Fibroblast of skin of left biceps (primary cell): ENCODE data around the gene UBR4.
"Not testable (repeated sequence)": the region's sequence is repeated elsewhere in the genome, so short reads cannot be mapped to it uniquely, and the experiment has no call there.

Experiments
- DNase-seq, 2 experiments: peaks; one replicate each; pipeline ENCODE4 v3.0.0-alpha.2; 2013; ENCODE audit warnings: low read depth in 2 of 2

Gene UBR4

GRCh38 chr1:19190468-19190867, 19.6 kb downstream of the UBR4 start:
- no peak for DNase-seq

- DNase-seq, result no peak
Observed at GRCh38 chr1:19189270-19189669, 20.8 kb downstream of the UBR4 start.

- DNase-seq, result no peak
Observed at GRCh38 chr1:19187852-19188251, 22.2 kb downstream of the UBR4 start.

GRCh38 chr1:19186001-19186400, 24.1 kb downstream of the UBR4 start:
- DNase-seq, result no peak

GRCh38 chr1:19182223-19182622, 27.8 kb downstream of the UBR4 start:
- DNase-seq, result no peak

DNA sequence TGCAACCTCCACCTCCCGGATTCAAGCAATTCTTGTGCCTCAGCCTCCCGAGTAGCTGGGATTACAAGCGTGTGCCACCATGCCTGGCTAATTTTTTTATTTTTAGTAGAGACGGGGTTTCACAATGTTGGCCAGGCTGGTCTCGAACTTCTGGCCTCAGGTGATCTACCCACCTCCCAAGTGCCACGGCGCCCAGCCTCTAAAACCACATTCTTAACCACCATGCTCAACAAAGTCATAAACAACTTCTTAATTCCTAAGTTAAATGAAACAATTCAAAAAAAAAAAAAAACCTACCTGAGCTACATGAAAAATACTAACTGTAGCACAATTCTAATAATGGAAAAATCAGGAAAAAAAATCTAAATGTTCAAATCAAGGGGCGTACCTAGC, 29.8 kb downstream of the UBR4 start:
- DNase-seq, result not testable (repeated sequence)

GRCh38 chr1:19179597-19180264, 30.3 kb downstream of the UBR4 start:
- no peak for DNase-seq

- no peak for DNase-seq
Observed at GRCh38 chr1:19178734-19179398, 31.2 kb downstream of the UBR4 start.

DNA sequence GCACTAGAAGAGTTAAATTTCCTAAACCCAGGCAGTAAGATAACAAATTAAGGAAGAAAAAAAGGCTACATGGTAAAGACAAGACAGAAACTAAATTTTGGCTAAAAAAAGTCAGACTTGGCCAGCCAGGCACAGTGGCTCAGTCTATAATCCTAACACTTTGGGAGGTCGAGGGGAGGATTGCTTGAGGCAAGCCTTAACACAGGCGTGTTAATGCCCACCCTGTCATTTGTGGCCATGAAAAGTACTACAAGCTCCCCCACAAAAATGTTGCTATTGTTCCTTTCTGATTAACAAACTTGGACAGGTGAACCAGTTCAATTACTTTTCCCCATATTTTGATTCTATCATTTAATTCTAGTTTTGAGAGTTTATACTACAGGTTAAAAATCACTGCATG, 32.3 kb downstream of the UBR4 start:
- no peak for DNase-seq

- no peak for DNase-seq
Observed at GRCh38 chr1:19169642-19170041, 40.4 kb downstream of the UBR4 start.

GRCh38 chr1:19167140-19167539, 42.9 kb downstream of the UBR4 start:
- DNase-seq, result no peak

DNA sequence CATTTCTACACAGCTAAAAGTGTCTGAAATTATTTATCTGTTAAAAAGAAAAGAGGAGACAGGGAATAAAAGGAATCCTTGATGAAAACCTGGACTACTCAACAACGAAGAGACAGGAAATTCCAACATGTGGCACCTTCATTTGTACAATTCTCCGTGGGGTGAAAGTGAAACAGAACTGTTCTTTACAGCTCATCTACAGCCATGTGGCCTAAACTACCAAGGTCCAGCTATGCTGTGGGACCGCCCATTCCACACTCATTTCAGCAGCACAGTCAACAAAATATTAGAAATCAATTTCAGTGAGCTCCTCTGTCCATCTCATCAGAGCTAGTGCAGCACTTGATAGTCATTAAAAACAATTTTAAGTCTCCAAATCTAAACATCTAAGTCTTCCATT, 44.0 kb downstream of the UBR4 start:
- no peak for DNase-seq

- DNase-seq, result no peak
Observed at GRCh38 chr1:19165501-19165900, 44.6 kb downstream of the UBR4 start.

GRCh38 chr1:19164274-19165015, 45.6 kb downstream of the UBR4 start:
- no peak for DNase-seq

DNA sequence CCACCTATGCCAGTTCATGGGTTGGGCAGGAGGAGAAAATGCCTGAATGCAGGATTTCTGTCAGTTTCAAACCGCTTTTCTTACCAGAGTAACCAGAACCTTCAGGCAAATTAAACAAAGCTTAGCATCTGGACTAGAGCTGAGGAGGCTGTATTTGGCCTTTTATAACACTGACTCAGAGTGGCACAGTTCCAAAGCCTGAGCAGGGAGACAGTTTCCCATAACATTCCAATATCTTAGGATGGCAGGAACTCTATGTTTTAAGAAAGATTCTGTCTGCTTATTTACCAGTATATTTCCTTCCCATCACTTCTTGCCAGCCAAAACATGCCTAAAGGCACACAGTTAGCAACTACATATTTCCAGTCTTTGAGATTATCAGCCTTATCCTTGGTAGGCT, 46.8 kb downstream of the UBR4 start:
- peak; percentile 30 to 41 for DNase-seq

DNA sequence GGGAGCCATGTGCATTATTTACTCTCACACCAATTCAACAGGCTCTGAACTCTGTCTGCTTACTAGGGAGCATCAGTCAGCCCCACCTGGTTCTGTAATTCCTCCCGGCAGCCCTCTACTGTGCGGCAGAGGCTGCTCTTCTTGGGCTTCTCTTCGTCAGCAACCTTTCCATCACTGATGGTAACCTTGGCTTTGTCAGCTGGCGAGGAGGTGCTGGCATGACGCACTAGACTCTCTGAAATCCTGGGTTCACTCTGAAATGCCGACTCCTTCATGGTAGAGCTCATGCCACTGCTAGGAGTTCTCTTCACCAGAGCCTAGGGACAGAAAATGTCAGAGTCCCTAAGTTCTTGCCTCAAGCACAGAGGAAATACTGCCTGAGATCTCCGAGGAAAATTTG, 49.2 kb downstream of the UBR4 start:
- no peak for DNase-seq

GRCh38 chr1:19157653-19158052, 52.4 kb downstream of the UBR4 start:
- no peak for DNase-seq

DNA sequence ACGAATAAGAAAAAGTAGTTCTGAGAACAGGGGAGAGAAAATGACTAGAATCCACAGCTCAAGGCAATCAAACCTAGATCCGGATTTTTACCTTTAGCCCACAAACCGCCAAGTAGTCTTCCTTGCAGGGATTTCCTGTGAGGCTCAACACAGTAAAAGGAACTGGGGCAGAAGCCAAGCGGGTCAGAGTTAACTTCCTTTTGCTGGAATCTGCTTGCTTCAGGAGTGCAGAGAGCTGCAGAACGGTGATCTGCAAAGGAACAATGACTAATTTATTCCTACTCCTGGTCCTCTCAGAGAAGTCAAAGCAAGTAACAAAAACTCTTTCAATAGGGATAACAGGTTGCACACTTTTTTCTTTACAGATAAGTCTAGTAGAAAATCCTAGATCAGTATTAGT, 53.4 kb downstream of the UBR4 start:
- DNase-seq, result no peak

GRCh38 chr1:19154876-19155275, 55.2 kb downstream of the UBR4 start:
- DNase-seq, result no peak

DNA sequence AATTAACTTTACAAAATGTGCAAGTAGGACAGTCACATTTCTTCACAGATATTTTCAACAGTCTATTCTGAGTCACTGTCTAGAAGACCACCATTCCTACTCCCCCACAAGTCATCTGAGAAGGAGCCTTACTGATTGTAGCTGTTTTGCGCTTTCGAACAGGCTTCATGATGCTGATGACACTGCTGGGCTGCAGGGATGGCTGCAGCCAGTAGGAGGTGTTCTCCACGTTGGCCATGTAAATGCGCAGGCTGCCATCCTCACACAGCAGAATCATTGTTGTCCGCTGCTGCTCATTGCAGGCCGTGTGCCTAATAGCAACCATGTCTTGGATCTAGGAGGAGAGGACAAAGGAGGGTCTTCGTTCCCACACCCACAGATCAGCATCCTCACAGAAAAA, 56.9 kb downstream of the UBR4 start:
- DNase-seq, result no peak

DNA sequence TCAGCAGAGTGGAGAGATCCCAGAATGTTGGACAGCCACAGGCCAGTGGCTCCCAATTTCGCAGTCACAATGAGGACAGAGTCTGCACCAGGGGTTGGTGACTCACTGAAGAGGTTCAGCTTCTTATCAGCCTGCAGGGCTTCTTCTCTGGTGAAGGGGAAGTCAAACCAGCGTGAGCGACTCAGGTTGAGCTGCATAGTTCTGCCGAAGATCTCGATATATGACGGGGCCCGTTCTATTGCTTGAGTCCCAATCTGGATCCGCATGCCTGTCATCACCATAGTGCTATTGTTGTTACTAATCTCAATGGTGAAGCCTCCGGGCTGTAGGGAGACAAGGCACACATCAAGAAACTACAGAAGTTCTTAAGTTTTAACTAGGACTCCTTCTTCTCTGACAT, 58.5 kb downstream of the UBR4 start:
- DNase-seq, result no peak

- DNase-seq, result no peak
Observed at GRCh38 chr1:19149736-19150135, 60.3 kb downstream of the UBR4 start.

DNA sequence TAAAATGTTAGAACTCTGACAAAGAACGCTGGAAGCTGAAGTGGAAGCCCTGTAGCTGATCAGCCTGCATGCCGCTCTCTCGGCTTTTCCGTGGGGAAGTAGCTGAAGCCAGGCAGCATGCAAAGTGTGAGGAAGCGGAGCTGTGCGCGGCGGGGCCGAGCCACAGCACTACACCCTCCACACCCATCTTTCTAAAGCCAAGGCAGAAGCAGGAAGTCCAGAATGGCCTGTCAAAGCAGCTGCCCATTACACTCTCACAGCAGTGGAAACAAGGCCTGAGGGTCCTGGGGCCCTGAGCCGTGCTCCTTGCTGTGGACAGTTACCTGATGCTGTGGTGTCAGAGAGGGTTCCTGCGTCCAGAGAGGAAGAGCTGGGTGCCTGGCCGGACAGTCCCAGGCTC, 69.6 kb downstream of the UBR4 start:
- DNase-seq, result no peak
